HCT116 (cell line): ENCODE measurements around the gene RNF125. TPM values are rescaled to one million over a fixed set of nuclear protein-coding genes. Genes with fewer than 3 reads are reported as not detected.

Source experiments
- ATAC-seq: fragments of 200-7000 bp; cut with Tn5 transposase; 2 replicates; pipeline ENCODE4 v1.9.1; 2020; ENCODE audit warnings: mild to moderate bottlenecking, moderate library complexity
- BruUV-seq: library from RNA; stranded (reverse); fragments of 400-500 nt; replicated peaks from 2 replicates; lab custom pipeline; 2021; lab: Mats Ljungman, UMichigan
- CTCF ChIA-PET: fragments of 300-600 bp; sonication (Branson Sonifier 250); formaldehyde crosslinking; loops from one replicate; lab custom pipeline; 2021; ENCODE audit warnings: antibody characterized with exemption; lab: Charles Lee
- POLR2A ChIA-PET: fragments of 300-600, 350-600 bp; sonication (Branson Sonifier 250); formaldehyde crosslinking; loops from one replicate; lab custom pipeline; 2021; ENCODE audit warnings: antibody characterized with exemption; lab: Charles Lee
- RAD21 ChIA-PET, 2 experiments: fragments of 300-600 bp; sonication (Branson Sonifier 250); formaldehyde crosslinking; loops; one replicate each; lab custom pipeline; 2023; ENCODE audit warnings: low total read pairs in 2 of 2; ENCODE audit not compliant: uncharacterized antibody in 2 of 2, unreplicated experiment in 2 of 2, low non-redundant PET in 1 of 2; lab: Charles Lee
- DNase-seq: peaks from one replicate; pipeline ENCODE4 v3.0.0-alpha.2; 2010; ENCODE audit warnings: low read depth, low spot score
- H2AFZ ChIP-seq: fragments of 200-600 bp; shearing (Covaris generic), sonication (generic); 2 replicates; pipeline ENCODE4 v1.6.1; 2017; ENCODE audit warnings: low read depth, mixed run types, mixed read lengths, antibody characterized with exemption, low read length; ENCODE audit not compliant: poor library complexity, severe bottlenecking
- H3K27ac ChIP-seq: 2 replicates; pipeline ENCODE4 v1.5.1; 2012; ENCODE audit warnings: low read depth, low read length
- H3K27me3 ChIP-seq: fragments of 200-600 bp; sonication (generic); 2 replicates; pipeline ENCODE4 v1.6.1; 2016; ENCODE audit warnings: mixed run types, low read length, mixed read lengths; ENCODE audit not compliant: insufficient read depth
- H3K36me3 ChIP-seq, 2 experiments: fragments of 200-500 bp in 1 of 2; fragments of 200-600 bp in 1 of 2; sonication (Bioruptor generic) in 1 of 2; sonication (generic) in 1 of 2; 2 replicates each; pipeline versions ENCODE4 v1.5.1 to v1.6.1; 2014 to 2016; ENCODE audit warnings: low read length in 2 of 2, inconsistent platforms in 1 of 2, mixed read lengths in 1 of 2, mixed run types in 1 of 2; ENCODE audit not compliant: insufficient read depth in 2 of 2, control insufficient read depth in 1 of 2
- H3K4me1 ChIP-seq, 2 experiments: fragments of 200-600 bp in 1 of 2; sonication (generic) in 1 of 2; 2 replicates each; pipeline versions ENCODE4 v1.5.1 to v1.6.1; 2012 to 2017; ENCODE audit warnings: low read length in 2 of 2, inconsistent platforms in 1 of 2, mild to moderate bottlenecking in 1 of 2, mixed read lengths in 1 of 2, mixed run types in 1 of 2, moderate library complexity in 1 of 2; ENCODE audit not compliant: insufficient read depth in 2 of 2, control insufficient read depth in 1 of 2
- H3K4me2 ChIP-seq: fragments of 200-600 bp; sonication (generic); 2 replicates; pipeline ENCODE4 v1.6.1; 2017; ENCODE audit warnings: mixed run types, low read length, mixed read lengths
- H3K4me3 ChIP-seq, 2 experiments: fragments of 200-600 bp in 1 of 2; sonication (generic) in 1 of 2; replicated peaks in 1 of 2; 2 replicates each; pipeline ENCODE4 v1.5.1; 2011 to 2016; ENCODE audit warnings: low read length in 2 of 2, control low read depth in 1 of 2, low read depth in 1 of 2, mild to moderate bottlenecking in 1 of 2, mixed read lengths in 1 of 2, mixed run types in 1 of 2
- H3K79me2 ChIP-seq: fragments of 200-600 bp; sonication (generic); 2 replicates; pipeline ENCODE4 v1.6.1; 2017; ENCODE audit warnings: mild to moderate bottlenecking, mixed run types, low read length, moderate library complexity, mixed read lengths; ENCODE audit not compliant: insufficient read depth
- H3K9ac ChIP-seq: fragments of 200-600 bp; sonication (generic); 2 replicates; pipeline ENCODE4 v1.6.1; 2016; ENCODE audit warnings: low read length, mixed read lengths
- H3K9me2 ChIP-seq: fragments of 200-600 bp; sonication (generic), shearing (Covaris generic); 2 replicates; pipeline ENCODE4 v1.6.1; 2017; ENCODE audit warnings: mixed run types, mild to moderate bottlenecking, moderate library complexity; ENCODE audit not compliant: insufficient read depth
- H3K9me3 ChIP-seq, 2 experiments: fragments of 200-500 bp in 1 of 2; fragments of 200-600 bp in 1 of 2; sonication (Bioruptor generic) in 1 of 2; sonication (generic) in 1 of 2; 2 replicates each; pipeline ENCODE4 v1.6.1; 2014 to 2017; ENCODE audit warnings: low read length in 2 of 2, mixed read lengths in 2 of 2, inconsistent platforms in 1 of 2, low read depth in 1 of 2, mild to moderate bottlenecking in 1 of 2, mixed run types in 1 of 2, moderate library complexity in 1 of 2; ENCODE audit not compliant: control insufficient read depth in 1 of 2, insufficient read depth in 1 of 2
- H4K20me1 ChIP-seq: fragments of 200-600 bp; sonication (generic), shearing (Covaris generic); 2 replicates; pipeline ENCODE4 v1.6.1; 2017; ENCODE audit warnings: mixed run types, mild to moderate bottlenecking, moderate library complexity; ENCODE audit not compliant: insufficient read depth
- ATF3 ChIP-seq: IDR thresholded peaks from 2 replicates; pipeline ENCODE4 v1.6.1; 2012
- CEBPB ChIP-seq: IDR thresholded peaks from 2 replicates; pipeline ENCODE4 v1.6.1; 2012; ENCODE audit warnings: low read depth
- CTCF ChIP-seq, 3 experiments: fragments of 200-600 bp in 1 of 3; sonication (generic) in 1 of 3; IDR thresholded peaks in 2 of 3; conservative IDR thresholded peaks in 1 of 3; 2 replicates each; pipeline ENCODE4 v1.5.1; 2012 to 2017; ENCODE audit warnings: low read depth in 2 of 3, low read length in 2 of 3, antibody characterized with exemption in 1 of 3, borderline replicate concordance in 1 of 3, control low read depth in 1 of 3, mild to moderate bottlenecking in 1 of 3, mixed read lengths in 1 of 3, mixed run types in 1 of 3, moderate library complexity in 1 of 3; ENCODE audit not compliant: insufficient read depth in 1 of 3
- EGR1 ChIP-seq: IDR thresholded peaks from 2 replicates; pipeline ENCODE4 v1.6.1; 2012; ENCODE audit warnings: low read depth
- ELF1 ChIP-seq: IDR thresholded peaks from 2 replicates; pipeline ENCODE4 v1.6.1; 2012; ENCODE audit warnings: low read depth, borderline replicate concordance
- EZH2 ChIP-seq: fragments of 200-600 bp; sonication (generic); IDR thresholded peaks from 2 replicates; pipeline ENCODE4 v1.6.1; 2017; ENCODE audit warnings: antibody characterized with exemption, mixed run types
- FOSL1 ChIP-seq: IDR thresholded peaks from 2 replicates; pipeline ENCODE4 v1.6.1; 2012; ENCODE audit warnings: low read depth
- JUND ChIP-seq: IDR thresholded peaks from 2 replicates; pipeline ENCODE4 v1.6.1; 2012
- POLR2A ChIP-seq: IDR thresholded peaks from 2 replicates; pipeline ENCODE4 v1.7.0; 2011; ENCODE audit warnings: borderline replicate concordance; ENCODE audit not compliant: insufficient read depth, insufficient read length; ENCODE audit errors: extremely low read depth
- POLR2AphosphoS5 ChIP-seq: IDR thresholded peaks from 2 replicates; pipeline ENCODE4 v1.6.1; 2011; ENCODE audit warnings: mild to moderate bottlenecking, low read depth, low read length, moderate library complexity
- RAD21 ChIP-seq: IDR thresholded peaks from 2 replicates; pipeline ENCODE4 v1.6.1; 2012; ENCODE audit warnings: low read depth, mild to moderate bottlenecking
- REST ChIP-seq: IDR thresholded peaks from 2 replicates; pipeline ENCODE4 v1.6.1; 2012; ENCODE audit warnings: low read depth
- SIN3A ChIP-seq: IDR thresholded peaks from 2 replicates; pipeline ENCODE4 v1.6.1; 2012; ENCODE audit warnings: low read depth
- SP1 ChIP-seq: IDR thresholded peaks from 2 replicates; pipeline ENCODE4 v1.6.1; 2012; ENCODE audit warnings: low read depth
- SRF ChIP-seq: IDR thresholded peaks from 2 replicates; pipeline ENCODE4 v1.6.1; 2012; ENCODE audit warnings: low read depth
- TCF7L2 ChIP-seq: IDR thresholded peaks from 2 replicates; pipeline ENCODE4 v1.7.0; 2011; ENCODE audit warnings: borderline replicate concordance, inconsistent platforms; ENCODE audit not compliant: insufficient read depth, insufficient read length; ENCODE audit errors: extremely low read depth
- YY1 ChIP-seq: IDR thresholded peaks from 2 replicates; pipeline ENCODE4 v1.6.1; 2011; ENCODE audit warnings: low read length, low read depth, moderate library complexity, mild to moderate bottlenecking; ENCODE audit not compliant: insufficient replicate concordance; ENCODE audit errors: extremely low read depth
- ZFX ChIP-seq: fragments of 450-650 bp; IDR thresholded peaks from 2 replicates; pipeline ENCODE4 v1.6.1; 2017
- ZNF274 ChIP-seq: fragments of 200-500 bp; sonication (Bioruptor generic); IDR thresholded peaks from 2 replicates; pipeline ENCODE4 v1.6.1; 2014; ENCODE audit warnings: mild to moderate bottlenecking, low read depth, low read length, inconsistent platforms
- intact Hi-C: fragments of 100-400 bp; cut with micrococcal nuclease; formaldehyde crosslinking; loops from 2 replicates; pipeline ENCODE4 v1.10.0; 2022
- total RNA-seq: library from RNA; stranded (reverse); gene quantifications from one replicate; pipeline ENCODE4 v1.2.1, GENCODE V29; 2021; ENCODE audit not compliant: unreplicated experiment
- TF ChIP-seq, protein P1 (sequence below): IDR thresholded peaks from 2 replicates; pipeline ENCODE4 v1.6.1; 2012

The RNF125 gene
- total RNA-seq, 1 experiment from 2014 or later, result 7.4 TPM

DNA sequence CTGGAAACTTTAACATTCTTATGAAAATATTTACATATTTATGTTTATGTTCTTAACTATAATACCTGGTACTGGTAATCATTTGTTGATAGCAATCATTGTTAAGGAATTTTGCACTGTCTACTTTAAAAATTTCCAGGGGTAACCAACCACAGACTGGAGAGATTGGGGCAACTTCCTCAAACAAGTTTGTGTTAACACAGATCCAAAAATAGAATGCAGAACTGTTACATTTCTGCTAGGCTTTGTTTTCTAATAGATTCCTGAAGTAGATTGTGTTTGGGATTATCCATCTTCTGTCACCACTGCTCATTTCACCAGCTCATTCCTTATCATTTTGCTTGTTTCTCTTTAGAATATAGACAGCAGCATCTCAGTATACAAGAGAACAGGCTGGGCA is 23.7 kb downstream of the RNF125 start:
- CTCF ChIA-PET, result interaction anchor here (1.3 kb wide), 1 partner anchor 30 kb away, joined by 3 read pairs; no protein-coding TSS in a partner anchor
- POLR2A ChIA-PET, result no interaction called here
- intact Hi-C loops, result no loop called here
- H3K27me3 ChIP-seq, result no peaks in the 10 kb centered on the region
- no peak for ATAC-seq
- no peak for DNase-seq
- no peak for TF ChIP-seq JUND
- TF ChIP-seq POLR2AphosphoS5, result no peak
- no peak for TF ChIP-seq FOSL1
- no peak for TF ChIP-seq ATF3
- no peak for TF ChIP-seq ELF1
- no peak for TF ChIP-seq YY1
- TF ChIP-seq EZH2, result no peak
- no peak for TF ChIP-seq TCF7L2
- TF ChIP-seq ZNF274, result no peak
- no peak for TF ChIP-seq RAD21
- TF ChIP-seq REST, result no peak
- TF ChIP-seq SP1, result no peak
- no peak for TF ChIP-seq ZFX
- no peak for TF ChIP-seq CTCF (IDR thresholded peaks at IDR 0.05 in 2 of 3, conservative IDR thresholded peaks at IDR 0.05 in 1 of 3; ENCODE audit: borderline replicate concordance in 1 of 3, insufficient read depth in 1 of 3, low read depth in 2 of 3, low read length in 2 of 3)
- no peak for TF ChIP-seq SRF
- no peak for TF ChIP-seq POLR2A
- TF ChIP-seq, protein P1, sequence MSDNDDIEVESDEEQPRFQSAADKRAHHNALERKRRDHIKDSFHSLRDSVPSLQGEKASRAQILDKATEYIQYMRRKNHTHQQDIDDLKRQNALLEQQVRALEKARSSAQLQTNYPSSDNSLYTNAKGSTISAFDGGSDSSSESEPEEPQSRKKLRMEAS, result no peak
- no peak for TF ChIP-seq EGR1
- no peak for TF ChIP-seq CEBPB
- no peak for TF ChIP-seq SIN3A
- no peaks in the 10 kb centered on the region for H3K9me2 ChIP-seq
- H3K9ac ChIP-seq, result no peak overlapping the region
- no peaks in the 10 kb centered on the region for H4K20me1 ChIP-seq
- H3K36me3 ChIP-seq, result 0 out of 4 replicates have a peak, but pooled peaks cover 0 to 2% of the 10 kb centered on the region in 2 experiments
- H3K79me2 ChIP-seq, result no peaks in the 10 kb centered on the region
- no peaks in the 10 kb centered on the region for H3K9me3 ChIP-seq
- no peak overlapping the region for H3K4me2 ChIP-seq
- no peak overlapping the region for H3K4me3 ChIP-seq
- BruUV-seq, result no TSS peak
- no peaks in the 10 kb centered on the region for H3K4me1 ChIP-seq
- H2AFZ ChIP-seq, result no peak overlapping the region
- H3K27ac ChIP-seq, result no peak overlapping the region
- RAD21 ChIA-PET, result no interaction called here
